Adrenal gland (tissue), 5 donors: ENCODE data around the gene MAP3K9.

Experiments used
- POLR2A ChIP-seq, 2 donors: fragments of 450-650 bp; IDR thresholded peaks; one replicate each; pipeline ENCODE4 v1.6.1; 2017; ENCODE audit warnings: antibody characterized with exemption in 2 of 2, mild to moderate bottlenecking in 2 of 2, moderate library complexity in 1 of 2
- TF ChIP-seq, protein P1 (sequence below), 6 experiments: fragments of 450-650 bp in 4 of 6; fragments of 200-600 bp in 2 of 6; sonication (generic) in 1 of 6; IDR thresholded peaks; 1 replicate in 5 of 6; 2 replicates in 1 of 6; pipeline versions ENCODE4 v1.5.1 to v1.8.0; 2016 to 2021; ENCODE audit warnings: antibody characterized with exemption in 6 of 6, mild to moderate bottlenecking in 2 of 6, moderate library complexity in 1 of 6
- donor health status: DM: no; HTN: no; CAD: no.

DNA sequence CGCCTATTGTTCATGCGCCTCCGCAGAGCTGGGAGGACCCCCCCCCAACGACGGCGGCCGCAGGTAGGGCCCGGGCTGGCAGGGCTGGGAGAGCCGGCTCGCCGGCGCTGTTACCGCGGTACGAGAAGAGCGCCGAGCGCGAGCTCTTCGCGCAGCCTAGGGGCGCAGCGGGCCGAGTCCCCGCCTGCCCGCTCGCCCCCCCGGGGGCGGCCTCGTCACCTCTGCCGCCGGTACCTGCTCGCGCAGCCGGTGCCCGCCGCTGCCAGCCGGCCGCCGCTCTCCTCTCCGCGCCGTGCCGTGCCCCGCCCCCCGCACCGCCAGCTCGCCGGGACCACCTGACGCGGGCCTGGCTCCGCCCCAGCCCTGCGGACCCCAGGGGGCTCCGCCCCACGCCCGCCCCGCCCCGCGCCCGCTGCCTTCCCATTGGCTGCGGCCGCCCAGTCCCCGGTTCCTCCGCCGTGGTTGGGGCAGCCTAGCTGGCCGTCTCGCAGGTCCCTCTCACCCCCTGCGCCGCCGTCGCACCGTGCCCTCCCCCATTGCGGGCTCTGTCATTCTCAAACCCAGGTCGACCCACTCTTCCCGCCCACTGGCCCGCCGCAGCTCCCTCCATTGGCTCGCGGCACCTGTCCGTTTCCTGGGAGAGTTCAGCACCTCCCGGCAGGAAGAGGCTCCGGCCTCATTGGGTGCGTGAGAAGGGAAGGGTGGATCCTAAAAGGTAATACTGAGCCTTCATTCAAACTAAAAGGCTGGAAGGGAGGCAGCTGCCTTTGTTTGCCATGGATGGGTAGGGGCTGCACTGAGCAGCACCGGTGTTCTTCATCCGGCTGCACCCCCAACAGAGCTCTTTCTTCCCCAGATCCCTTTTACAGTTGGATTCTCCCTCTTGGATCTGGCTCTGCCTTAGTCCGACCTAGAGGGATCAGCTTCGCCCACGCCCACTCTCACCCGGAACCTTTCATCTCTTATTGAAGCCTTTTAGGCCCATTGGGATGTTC is at the start of gene MAP3K9:
- TF ChIP-seq, protein P1, sequence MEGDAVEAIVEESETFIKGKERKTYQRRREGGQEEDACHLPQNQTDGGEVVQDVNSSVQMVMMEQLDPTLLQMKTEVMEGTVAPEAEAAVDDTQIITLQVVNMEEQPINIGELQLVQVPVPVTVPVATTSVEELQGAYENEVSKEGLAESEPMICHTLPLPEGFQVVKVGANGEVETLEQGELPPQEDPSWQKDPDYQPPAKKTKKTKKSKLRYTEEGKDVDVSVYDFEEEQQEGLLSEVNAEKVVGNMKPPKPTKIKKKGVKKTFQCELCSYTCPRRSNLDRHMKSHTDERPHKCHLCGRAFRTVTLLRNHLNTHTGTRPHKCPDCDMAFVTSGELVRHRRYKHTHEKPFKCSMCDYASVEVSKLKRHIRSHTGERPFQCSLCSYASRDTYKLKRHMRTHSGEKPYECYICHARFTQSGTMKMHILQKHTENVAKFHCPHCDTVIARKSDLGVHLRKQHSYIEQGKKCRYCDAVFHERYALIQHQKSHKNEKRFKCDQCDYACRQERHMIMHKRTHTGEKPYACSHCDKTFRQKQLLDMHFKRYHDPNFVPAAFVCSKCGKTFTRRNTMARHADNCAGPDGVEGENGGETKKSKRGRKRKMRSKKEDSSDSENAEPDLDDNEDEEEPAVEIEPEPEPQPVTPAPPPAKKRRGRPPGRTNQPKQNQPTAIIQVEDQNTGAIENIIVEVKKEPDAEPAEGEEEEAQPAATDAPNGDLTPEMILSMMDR (IDR thresholded peaks at IDR 0.05): no peak
- peak; percentile 29 to 35 for TF ChIP-seq POLR2A (IDR thresholded peaks at IDR 0.05)
